Activated naive CD8-positive, alpha-beta T cell treated with anti-CD3 and anti-CD28 coated beads, Interleukin-2, amount 50 U/mL, for 24 hours (primary cell): ENCODE results near the gene COPZ1.
A peak's percentile ranks its signal among the peaks of the same experiment; 100 is the strongest.
"Not testable (repeated sequence)": the region's sequence is repeated elsewhere in the genome, so short reads cannot be mapped to it uniquely, and the experiment has no call there.

Experiments used
- ATAC-seq: fragments of 150-1000 bp; cut with Tn5 transposase; one replicate; pipeline ENCODE4 v1.10.0; 2021
- DNase-seq: peaks from one replicate; pipeline ENCODE4 v3.0.0; 2021
- H3K27ac Mint-ChIP-seq: one replicate; pipeline ENCODE4 v1.8.0; 2021; ENCODE audit warnings: mild to moderate bottlenecking, mixed read lengths
- H3K27me3 Mint-ChIP-seq: one replicate; pipeline ENCODE4 v1.8.0; 2021; ENCODE audit warnings: mixed read lengths
- H3K36me3 Mint-ChIP-seq: one replicate; pipeline ENCODE4 v1.8.0; 2021; ENCODE audit warnings: low read depth, mixed read lengths
- H3K4me1 Mint-ChIP-seq: one replicate; pipeline ENCODE4 v1.8.0; 2021; ENCODE audit warnings: mixed read lengths
- H3K4me3 Mint-ChIP-seq: one replicate; pipeline ENCODE4 v1.8.0; 2021; ENCODE audit warnings: mild to moderate bottlenecking, moderate library complexity, mixed read lengths
- H3K9me3 Mint-ChIP-seq: one replicate; pipeline ENCODE4 v1.8.0; 2021; ENCODE audit warnings: mixed read lengths

The COPZ1 gene

GRCh38 chr12:54337854-54338650, 13.1 kb downstream of the COPZ1 start:
- no peaks in the 10 kb centered on the region for H3K9me3 Mint-ChIP-seq
- ATAC-seq (no peak), DNase-seq (no peak)
- no peak overlapping the region for H3K27ac Mint-ChIP-seq
- no peak overlapping the region for H3K4me3 Mint-ChIP-seq
- no peaks in the 10 kb centered on the region for H3K27me3 Mint-ChIP-seq
- H3K4me1 Mint-ChIP-seq, result peaks cover 7% of the 10 kb centered on the region
- peaks cover 19% of the 10 kb centered on the region for H3K36me3 Mint-ChIP-seq

- ATAC-seq, result no peak
- Mint-ChIP-seq H3K27ac (no peak overlapping the region), H3K27me3 (no peaks in the 10 kb centered on the region), H3K36me3 (peaks cover 25% of the 10 kb centered on the region), H3K4me3 (no peak overlapping the region), H3K9me3 (no peaks in the 10 kb centered on the region), H3K4me1 (peaks cover under 1% of the 10 kb centered on the region)
- no peak for DNase-seq
These were observed 13.9 kb downstream of the COPZ1 start for GRCh38 chr12:54338698-54339296.

- H3K9me3 Mint-ChIP-seq, result no peaks in the 10 kb centered on the region
- no peak overlapping the region for H3K27ac Mint-ChIP-seq
- no peak overlapping the region for H3K4me3 Mint-ChIP-seq
- ATAC-seq (no peak), DNase-seq (no peak)
- H3K36me3 Mint-ChIP-seq, result peaks cover 32% of the 10 kb centered on the region
- H3K4me1 Mint-ChIP-seq, result no peaks in the 10 kb centered on the region
- H3K27me3 Mint-ChIP-seq, result no peaks in the 10 kb centered on the region
These were observed 15.9 kb downstream of the COPZ1 start for GRCh38 chr12:54340846-54341245.

GRCh38 chr12:54341378-54342300, 16.7 kb downstream of the COPZ1 start:
- no peak overlapping the region for H3K4me3 Mint-ChIP-seq
- H3K4me1 Mint-ChIP-seq, result no peaks in the 10 kb centered on the region
- H3K36me3 Mint-ChIP-seq, result peaks cover 32% of the 10 kb centered on the region
- ATAC-seq (no peak), DNase-seq (no peak)
- no peaks in the 10 kb centered on the region for H3K27me3 Mint-ChIP-seq
- no peak overlapping the region for H3K27ac Mint-ChIP-seq
- H3K9me3 Mint-ChIP-seq, result no peaks in the 10 kb centered on the region

- Mint-ChIP-seq H3K4me3 (no peak overlapping the region), H3K9me3 (no peaks in the 10 kb centered on the region), H3K27me3 (no peaks in the 10 kb centered on the region), H3K36me3 (peaks cover 30% of the 10 kb centered on the region), H3K27ac (no peak overlapping the region), H3K4me1 (peaks cover 24% of the 10 kb centered on the region)
- DNase-seq (no peak), ATAC-seq (no peak)
These were observed 24.1 kb downstream of the COPZ1 start for GRCh38 chr12:54349036-54349435.

DNA sequence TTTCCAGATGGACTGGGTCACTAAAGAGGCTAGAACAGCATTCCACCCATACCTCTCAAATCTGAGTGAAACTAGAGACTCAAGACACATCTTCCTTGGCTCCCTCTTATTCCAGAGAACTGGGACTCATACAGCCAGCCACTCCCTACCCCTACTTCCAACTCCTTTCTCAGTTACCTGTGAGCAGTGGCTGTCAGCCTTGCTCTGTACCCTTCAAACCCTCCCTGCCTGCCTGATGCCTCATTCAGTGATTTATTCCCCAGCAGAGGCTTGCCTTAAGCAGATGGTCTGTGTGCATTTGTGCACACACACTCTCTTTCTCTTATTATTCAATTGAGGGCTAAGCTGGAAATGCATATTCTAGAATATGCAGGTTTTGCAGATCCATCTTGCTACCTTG, 24.7 kb downstream of the COPZ1 start:
- H3K4me3 Mint-ChIP-seq, result no peak overlapping the region
- peaks cover 28% of the 10 kb centered on the region for H3K36me3 Mint-ChIP-seq
- no peak for DNase-seq
- H3K27ac Mint-ChIP-seq, result no peak overlapping the region
- no peak for ATAC-seq
- H3K27me3 Mint-ChIP-seq, result no peaks in the 10 kb centered on the region
- H3K4me1 Mint-ChIP-seq, result peaks cover 24% of the 10 kb centered on the region
- no peaks in the 10 kb centered on the region for H3K9me3 Mint-ChIP-seq

DNA sequence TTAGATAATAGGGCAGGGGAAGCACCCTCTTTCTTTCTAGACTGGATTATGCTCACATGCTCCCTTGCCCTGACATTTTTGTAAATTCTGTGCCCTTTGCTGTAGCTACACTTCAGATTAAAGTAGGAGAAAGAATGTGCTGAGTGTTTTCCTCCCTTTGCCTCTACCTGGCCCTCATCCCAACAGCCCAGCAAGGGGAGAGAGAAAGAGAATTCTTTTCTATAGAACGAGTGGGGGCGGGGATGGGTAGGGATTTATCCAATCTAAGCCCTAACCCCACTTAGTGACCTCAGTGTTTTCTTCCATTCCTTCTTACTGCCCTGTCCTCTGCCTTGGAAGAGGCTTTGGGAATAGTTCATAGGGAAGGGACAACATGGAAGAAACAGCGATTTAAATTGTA, 25.8 kb downstream of the COPZ1 start:
- Mint-ChIP-seq H3K9me3 (no peaks in the 10 kb centered on the region), H3K36me3 (peaks cover 24% of the 10 kb centered on the region), H3K4me1 (peaks cover 24% of the 10 kb centered on the region), H3K27ac (no peak overlapping the region), H3K4me3 (no peak overlapping the region), H3K27me3 (no peaks in the 10 kb centered on the region)
- DNase-seq, result no peak
- no peak for ATAC-seq

- Mint-ChIP-seq H3K27me3 (no peaks in the 10 kb centered on the region), H3K4me1 (peaks cover 24% of the 10 kb centered on the region), H3K27ac (no peak overlapping the region), H3K9me3 (no peaks in the 10 kb centered on the region), H3K4me3 (no peak overlapping the region), H3K36me3 (peaks cover 24% of the 10 kb centered on the region)
- ATAC-seq (no peak), DNase-seq (no peak)
These were observed 26.4 kb downstream of the COPZ1 start for GRCh38 chr12:54351341-54351740.

DNA sequence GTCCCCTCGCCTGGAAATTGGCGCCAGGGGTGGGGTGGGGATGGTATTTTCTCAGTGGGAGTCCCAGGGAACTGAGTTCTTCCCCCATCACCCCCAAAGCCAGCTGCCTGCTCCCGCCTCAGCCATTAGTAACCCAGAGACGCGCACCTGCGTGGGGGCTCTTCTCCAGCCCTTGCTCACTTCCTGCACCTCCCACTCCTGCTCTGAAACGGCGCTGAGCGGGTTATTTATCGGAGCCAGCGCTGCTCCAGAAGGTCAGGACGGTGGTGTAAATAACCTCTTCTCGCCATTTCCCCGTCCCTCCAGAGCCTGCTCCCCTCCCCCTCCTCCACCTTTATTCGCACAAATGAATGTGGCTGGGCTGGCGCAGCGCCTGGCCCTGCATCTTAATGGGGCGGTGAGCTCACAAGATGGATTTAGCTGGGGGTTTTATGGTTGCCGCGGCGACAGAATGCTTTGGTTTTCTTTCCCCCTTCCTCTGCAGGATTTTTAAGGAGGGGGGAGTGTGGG, 27.1 kb downstream of the COPZ1 start:
- Mint-ChIP-seq H3K36me3 (peaks cover 21% of the 10 kb centered on the region), H3K9me3 (no peaks in the 10 kb centered on the region), H3K27me3 (no peaks in the 10 kb centered on the region), H3K27ac (peak overlapping the region; percentile 55), H3K4me3 (peak overlapping the region; percentile 49), H3K4me1 (peaks cover 24% of the 10 kb centered on the region)
- ATAC-seq (peak; percentile 80), DNase-seq (peak; percentile 53)

DNA sequence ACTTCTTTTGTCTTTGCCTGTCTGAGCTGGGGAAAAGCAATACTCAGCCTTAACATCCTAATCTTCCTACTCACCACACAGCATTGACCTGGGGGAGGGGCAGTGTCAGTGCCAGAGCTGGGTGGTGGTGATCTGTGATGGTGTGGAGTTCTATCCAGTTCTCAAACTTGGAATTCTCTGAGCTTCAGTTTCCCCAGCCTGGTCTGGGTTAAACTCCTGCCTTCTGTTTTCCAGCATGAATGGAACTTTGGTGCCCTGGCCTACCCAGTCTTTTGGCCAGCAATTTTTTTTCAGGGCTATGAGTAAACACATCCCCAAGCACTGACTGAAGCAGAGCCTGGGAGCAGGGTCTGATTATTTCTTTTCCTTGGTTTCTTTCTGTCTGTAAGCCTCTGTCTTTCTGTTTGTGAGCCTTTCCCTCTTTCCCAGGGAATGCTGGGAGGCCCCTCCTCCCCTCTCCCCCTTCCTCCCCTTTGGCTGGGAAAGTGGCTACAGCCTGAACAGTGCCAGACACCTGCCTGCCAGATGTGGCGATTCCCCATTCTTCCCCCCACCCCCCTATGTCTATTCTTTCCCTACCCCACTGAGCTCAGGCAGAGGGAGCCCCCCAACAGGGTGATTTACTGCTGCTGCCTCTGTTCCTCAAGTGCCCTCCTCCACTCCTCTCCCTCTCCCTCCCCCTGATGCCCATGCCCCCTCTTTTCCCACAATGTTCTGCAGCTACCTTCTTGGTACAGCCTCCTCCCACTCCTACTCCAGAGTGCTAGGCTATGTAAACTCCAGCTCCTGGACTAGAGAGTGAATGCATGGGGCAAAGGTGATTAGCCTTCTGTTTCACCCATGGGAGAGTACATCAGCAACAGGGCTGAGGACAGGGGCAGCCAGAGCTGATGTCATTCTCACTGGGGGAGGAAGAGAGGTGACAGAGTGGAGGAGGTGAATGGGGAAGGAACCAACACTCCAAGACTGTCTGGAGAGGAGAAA, 28.3 kb downstream of the COPZ1 start:
- no peak overlapping the region for H3K27ac Mint-ChIP-seq
- peaks cover 16% of the 10 kb centered on the region for H3K36me3 Mint-ChIP-seq

DNA sequence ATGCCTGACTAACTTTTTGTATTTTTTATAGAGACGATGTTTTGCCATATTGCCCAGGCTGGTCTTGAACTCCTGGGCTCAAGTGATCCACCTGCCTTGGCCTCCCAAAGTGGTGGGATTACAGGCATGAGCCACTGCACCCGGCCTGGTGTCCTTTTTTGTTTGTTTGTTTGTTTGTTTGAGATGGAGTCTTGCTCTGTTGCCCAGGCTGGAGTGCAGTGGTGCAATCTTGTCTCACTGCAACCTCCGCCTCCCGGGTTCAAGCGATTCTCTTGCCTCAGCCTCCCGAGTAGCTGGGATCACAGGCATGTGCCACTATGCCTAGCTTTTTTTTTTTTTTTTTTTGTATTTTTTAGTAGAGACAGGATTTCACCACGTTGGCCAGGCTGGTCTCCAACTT, 29.3 kb downstream of the COPZ1 start:
- not testable (repeated sequence) for DNase-seq, H3K27me3 Mint-ChIP-seq, H3K9me3 Mint-ChIP-seq, H3K27ac Mint-ChIP-seq, H3K4me3 Mint-ChIP-seq, ATAC-seq
- H3K4me1 Mint-ChIP-seq, result peaks cover 24% of the 10 kb centered on the region
- peaks cover 15% of the 10 kb centered on the region for H3K36me3 Mint-ChIP-seq

More for the DNA sequence above, 28.3 kb downstream of the COPZ1 start:
- ATAC-seq, result no peak
- H3K9me3 Mint-ChIP-seq, result no peaks in the 10 kb centered on the region
- peaks cover 24% of the 10 kb centered on the region for H3K4me1 Mint-ChIP-seq
- H3K27me3 Mint-ChIP-seq, result no peaks in the 10 kb centered on the region
- no peak for DNase-seq
- H3K4me3 Mint-ChIP-seq, result no peak overlapping the region

DNA sequence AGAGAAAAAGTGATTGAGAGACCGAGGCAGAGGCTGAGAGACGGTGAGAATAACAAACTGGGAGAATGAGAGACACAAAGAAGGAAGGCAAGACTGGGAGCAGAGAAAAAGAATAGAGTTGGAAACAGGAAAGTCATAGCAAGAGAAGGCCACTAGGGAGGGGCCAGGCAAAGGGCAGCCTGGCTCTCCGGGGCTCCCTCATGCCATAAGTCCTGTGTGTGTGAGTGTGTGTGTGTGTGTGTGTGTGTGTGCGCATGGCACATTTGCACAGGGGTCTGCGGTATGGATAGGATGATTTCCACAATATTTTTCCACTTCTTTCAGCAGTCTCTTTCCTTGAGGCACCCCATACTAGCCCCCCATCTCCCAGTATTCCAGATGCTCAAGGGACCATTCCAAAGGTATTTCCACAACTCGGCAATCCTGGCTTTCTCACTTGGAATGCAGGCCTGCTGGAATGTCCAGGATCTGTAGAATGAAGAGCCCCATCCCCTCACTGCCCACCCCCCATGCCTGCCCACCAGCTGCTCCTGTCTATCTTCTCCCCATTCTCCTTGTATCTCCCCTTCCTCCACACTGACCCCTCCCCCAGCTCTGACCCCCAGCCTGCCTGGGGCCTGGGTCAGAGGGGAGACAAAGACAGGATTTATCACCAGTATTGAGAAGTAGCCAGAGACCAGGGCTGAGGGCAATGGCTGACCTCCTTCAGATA, 30.3 kb downstream of the COPZ1 start:
- H3K9me3 Mint-ChIP-seq, result no peaks in the 10 kb centered on the region

GRCh38 chr12:54356228-54356627, 31.3 kb downstream of the COPZ1 start:
- no peaks in the 10 kb centered on the region for H3K27me3 Mint-ChIP-seq
- peaks cover 21% of the 10 kb centered on the region for H3K4me1 Mint-ChIP-seq
- H3K4me3 Mint-ChIP-seq, result no peak overlapping the region
- ATAC-seq (no peak), DNase-seq (no peak)
- no peak overlapping the region for H3K27ac Mint-ChIP-seq
- H3K9me3 Mint-ChIP-seq, result no peaks in the 10 kb centered on the region
- peaks cover 4% of the 10 kb centered on the region for H3K36me3 Mint-ChIP-seq

More for the DNA sequence above, 30.3 kb downstream of the COPZ1 start:
- ATAC-seq (no peak), DNase-seq (no peak)
- no peaks in the 10 kb centered on the region for H3K27me3 Mint-ChIP-seq
- H3K4me3 Mint-ChIP-seq, result no peak overlapping the region
- no peak overlapping the region for H3K27ac Mint-ChIP-seq
- peaks cover 9% of the 10 kb centered on the region for H3K36me3 Mint-ChIP-seq
- H3K4me1 Mint-ChIP-seq, result peaks cover 24% of the 10 kb centered on the region
